HepG2 (cell line): Measurements from ENCODE around the gene PKLR. TPM values are rescaled to one million over a fixed set of nuclear protein-coding genes. Genes with fewer than 3 reads are reported as not detected.

Experiments used
- ARHGAP35 ChIP-seq: sonication (generic); formaldehyde crosslinking; IDR thresholded peaks from 2 replicates; pipeline ENCODE4 v1.9.0; 2022; ENCODE audit warnings: mild to moderate bottlenecking, inconsistent platforms, moderate library complexity, missing genetic modification reagents, borderline replicate concordance
- CEBPG ChIP-seq: IDR thresholded peaks from 2 replicates; pipeline ENCODE4 v1.6.1; 2016
- ETV6 ChIP-seq: sonication (generic); formaldehyde crosslinking; conservative IDR thresholded peaks from 2 replicates; pipeline ENCODE4 v1.4.0; 2020; ENCODE audit warnings: missing genetic modification reagents
- JARID2 ChIP-seq: sonication (generic); formaldehyde crosslinking; IDR thresholded peaks from 2 replicates; pipeline ENCODE4 v1.8.1; 2023; ENCODE audit warnings: missing genetic modification reagents, inconsistent platforms; ENCODE audit not compliant: insufficient replicate concordance
- MYNN ChIP-seq: sonication (generic); formaldehyde crosslinking; IDR thresholded peaks from 2 replicates; pipeline ENCODE4 v1.4.0; 2020; ENCODE audit warnings: mild to moderate bottlenecking, low read depth, missing genetic modification reagents
- NCOR1 ChIP-seq: fragments of 200-600 bp; sonication (generic); IDR thresholded peaks from 2 replicates; pipeline ENCODE4 v1.7.0; 2017; ENCODE audit warnings: antibody characterized with exemption, low read length, borderline replicate concordance
- NFYB ChIP-seq: sonication (generic); formaldehyde crosslinking; IDR thresholded peaks from 2 replicates; pipeline ENCODE4 v1.4.0; 2020; ENCODE audit warnings: missing genetic modification reagents
- NR0B2 ChIP-seq: sonication (generic); formaldehyde crosslinking; IDR thresholded peaks from 2 replicates; pipeline ENCODE4 v1.4.0; 2020; ENCODE audit warnings: mild to moderate bottlenecking, missing genetic modification reagents
- TBP ChIP-seq: sonication (generic); formaldehyde crosslinking; IDR thresholded peaks from 2 replicates; pipeline ENCODE4 v1.5.0; 2020; ENCODE audit warnings: missing genetic modification reagents
- ZHX2 ChIP-seq, 2 experiments: sonication (generic) in 1 of 2; formaldehyde crosslinking in 1 of 2; IDR thresholded peaks; 2 replicates each; pipeline versions ENCODE4 v1.6.1 to v1.9.0; 2014 to 2022; ENCODE audit warnings: antibody characterized with exemption in 1 of 2, borderline replicate concordance in 1 of 2, inconsistent platforms in 1 of 2, low read depth in 1 of 2, missing genetic modification reagents in 1 of 2
- ZMYM3 ChIP-seq: sonication (generic); formaldehyde crosslinking; IDR thresholded peaks from 2 replicates; pipeline ENCODE4 v1.5.1; 2020; ENCODE audit warnings: mild to moderate bottlenecking, missing genetic modification reagents
- ZNF646 ChIP-seq: sonication (generic); formaldehyde crosslinking; IDR thresholded peaks from 2 replicates; pipeline ENCODE4 v1.9.0; 2021; ENCODE audit warnings: mild to moderate bottlenecking, missing genetic modification reagents
- ZNF674 ChIP-seq: sonication (generic); formaldehyde crosslinking; IDR thresholded peaks from 2 replicates; pipeline ENCODE4 v1.5.0; 2020; ENCODE audit warnings: low read depth, mild to moderate bottlenecking, missing genetic modification reagents
- ZNF749 ChIP-seq: sonication (generic); formaldehyde crosslinking; IDR thresholded peaks from 2 replicates; pipeline ENCODE4 v1.8.0; 2022; ENCODE audit warnings: mild to moderate bottlenecking, missing genetic modification reagents, moderate library complexity, borderline replicate concordance
- ZNF775 ChIP-seq: sonication (generic); formaldehyde crosslinking; IDR thresholded peaks from 2 replicates; pipeline ENCODE4 v1.4.0; 2020; ENCODE audit warnings: missing genetic modification reagents, mild to moderate bottlenecking, moderate library complexity, borderline replicate concordance
- polyA plus RNA-seq, 8 experiments: library from polyadenylated mRNA; depleted of rRNA in 3 of 8; stranded (reverse) in 7 of 8; unstranded in 1 of 8; fragments of >200 nt; fragmentation: Illumina TruSeq in 4 of 8; extraction: Trizol in 4 of 8; gene quantifications; 2 replicates each; pipeline versions ENCODE4 v1.2.1 to v1.2.3, GENCODE V29; 2011 to 2016; ENCODE audit warnings: low read depth in 4 of 8, missing spikeins in 1 of 8, mixed read lengths in 1 of 8; ENCODE audit not compliant: insufficient read depth in 1 of 8
- total RNA-seq, 5 experiments: library from RNA; depleted of rRNA; stranded (reverse); fragments of >200 nt; fragmentation: Illumina TruSeq; extraction: Trizol; gene quantifications; 2 replicates each; pipeline ENCODE4 v1.2.3, GENCODE V29; 2016; ENCODE audit warnings: low read depth in 1 of 5

The PKLR gene
- total and polyA plus RNA-seq, 2 of the 13 experiments (the other 11 are each of a cell fraction or from before 2014, with no cell fraction given): 10.3 to 29.3 TPM

- TF ChIP-seq ETV6 (no peak), ZNF749 (CRISPR knock-in tag) (no peak), ZMYM3 (CRISPR knock-in tag) (peak; percentile 64), NFYB (CRISPR knock-in tag) (peak; percentile 55), NCOR1 (peak; percentile 51; the same call in 1 of the 2 replicates), ZNF674 (CRISPR knock-in tag) (no peak), MYNN (CRISPR knock-in tag) (peak; percentile 54; the same call in 1 of the 2 replicates), JARID2 (CRISPR knock-in tag) (no peak), CEBPG (CRISPR knock-in tag) (peak; percentile 25; the same call in 1 of the 2 replicates), NR0B2 (no peak), ZNF775 (no peak), TBP (CRISPR knock-in tag) (no peak), ZHX2 (IDR thresholded peaks at IDR 0.05; ENCODE audit: low read depth) (no peak; the same call in 1 of the 2 replicates), ZHX2 (CRISPR knock-in tag; IDR thresholded peaks at IDR 0.05; ENCODE audit: borderline replicate concordance) (no peak), ARHGAP35 (CRISPR knock-in tag) (peak; percentile 47; the same call in 1 of the 2 replicates), ZNF646 (CRISPR knock-in tag) (no peak)
Measured at GRCh38 chr1:155300553-155301329, 497 bp downstream of the PKLR start (continued).
